Fibroblast of the conjunctiva (primary cell): ENCODE data around the gene LYST.

Experiments
- DNase-seq: peaks from one replicate; pipeline ENCODE4 v3.0.0-alpha.2; 2010; ENCODE audit warnings: low read depth

Gene LYST

GRCh38 chr1:235883261-235883927 lies 16.7 kb upstream of the LYST start:
- peak; percentile 81 for DNase-seq

- DNase-seq: no peak
Observed at GRCh38 chr1:235882816-235883215, 16.1 kb upstream of the LYST start.

- DNase-seq: no peak
Observed at GRCh38 chr1:235881930-235882700, 15.4 kb upstream of the LYST start.

- DNase-seq: no peak
Observed at GRCh38 chr1:235878082-235878811, 11.5 kb upstream of the LYST start.

- no peak for DNase-seq
Observed at GRCh38 chr1:235876402-235876841, 9.7 kb upstream of the LYST start.

- no peak for DNase-seq
Observed at GRCh38 chr1:235875036-235875597, 8.4 kb upstream of the LYST start.

- DNase-seq: no peak
Observed at GRCh38 chr1:235874261-235874660, 7.6 kb upstream of the LYST start.

- DNase-seq: no peak
Observed at GRCh38 chr1:235873571-235873970, 6.9 kb upstream of the LYST start.

- no peak for DNase-seq
Observed at GRCh38 chr1:235873045-235873444, 6.3 kb upstream of the LYST start.

GRCh38 chr1:235872270-235872669 lies 5.6 kb upstream of the LYST start:
- DNase-seq: no peak

GRCh38 chr1:235867903-235868469 lies 1.3 kb upstream of the LYST start:
- DNase-seq: no peak

- DNase-seq: peak; percentile 91
Observed at GRCh38 chr1:235866913-235867845, 473 bp upstream of the LYST start.

- no peak for DNase-seq
Observed at GRCh38 chr1:235865565-235866204, 1.0 kb downstream of the LYST start.

GRCh38 chr1:235864931-235865525 lies 1.7 kb downstream of the LYST start:
- DNase-seq: no peak

- no peak for DNase-seq
Observed at GRCh38 chr1:235864469-235864868, 2.2 kb downstream of the LYST start.

- no peak for DNase-seq
Observed at GRCh38 chr1:235863699-235864093, 3.0 kb downstream of the LYST start.

GRCh38 chr1:235861857-235862256 lies 4.8 kb downstream of the LYST start:
- no peak for DNase-seq

- DNase-seq: no peak
Observed at GRCh38 chr1:235860829-235861228, 5.9 kb downstream of the LYST start.

- DNase-seq: no peak
Observed at GRCh38 chr1:235859789-235860188, 6.9 kb downstream of the LYST start.

- no peak for DNase-seq
Observed at GRCh38 chr1:235858766-235859165, 7.9 kb downstream of the LYST start.
